ENCODE data around the gene FRMD6. TPM values are rescaled to one million over a fixed set of nuclear protein-coding genes. Genes with fewer than 3 reads are reported as not detected.
A peak's percentile ranks its signal among the peaks of the same experiment; 100 is the strongest.

Gene FRMD6
- total and polyA plus RNA-seq, 8 donors = 19.8 to 33.5 (median 28.9) TPM

- H3K27ac ChIP-seq = no peak overlapping the region
- peak; percentile 53 to 77 (median 61) for DNase-seq
- H3K9me3 ChIP-seq = no peaks in the 10 kb centered on the region
- peaks cover 0 to 11% of the 10 kb centered on the region in 2 donors for H3K4me1 ChIP-seq
- TF ChIP-seq CTCF (IDR thresholded peaks at IDR 0.05) = peak; percentile 82 to 88
- peak; percentile 87 for ATAC-seq
- H3K27me3 ChIP-seq = peaks cover 0 to 23% of the 10 kb centered on the region in 2 donors
- no peaks in the 10 kb centered on the region for H3K36me3 ChIP-seq
- intact Hi-C loops (cut with DNase I) = loop anchor here in 1 of 2 donors (10.0 kb wide), 1 partner anchor 205 kb away; the partner anchor contains the start of gene RTRAF
- H3K4me3 ChIP-seq = no peak overlapping the region
Observed at GRCh38 chr14:51780006-51780692, 128.4 kb downstream of the FRMD6 start.

Other genes with a start within 250 kb of the FRMD6 start
- gene GNG2, start 208.7 kb downstream of the FRMD6 start, total RNA-seq = 10 to 100 TPM; 24.3 to 41.5 TPM
- gene GNG2, start 208.7 kb downstream of the FRMD6 start, polyA plus RNA-seq (ENCODE audit: insufficient read length in 6 of 6) = 100 to 1,000 TPM in 1 of 6 donors, 10 to 100 TPM in 5; 78.0 to 101 (median 87.3) TPM